Cardiac septum (tissue), 1 donor: Measurements from ENCODE around the gene ATP11C. TPM values are rescaled to one million over a fixed set of nuclear protein-coding genes. Genes with fewer than 3 reads are reported as not detected.
"Not testable (repeated sequence)": the region's sequence is repeated elsewhere in the genome, so short reads cannot be mapped to it uniquely, and the experiment has no call there.

ENCODE experiments used
- DNase-seq: peaks from one replicate; pipeline ENCODE4 v3.0.0-alpha.2; 2020; ENCODE audit warnings: low spot score
- intact Hi-C: fragments of 100-400 bp; cut with DNase I; formaldehyde crosslinking; loops from one replicate; pipeline ENCODE4 v1.14.0; 2022
- long read RNA-seq: library from polyadenylated mRNA; unstranded; transcript quantifications from one replicate; pipeline ENCODE4 v2.0.0, GENCODE V29; 2021
- total RNA-seq: library from RNA; stranded (reverse); fragmentation: NEBNext Ultra II Directional; extraction: Animal tissue kit (Norgen Biotek cat#: 25700); gene quantifications from one replicate; pipeline ENCODE4 v1.2.1, GENCODE V29; 2021
- donor health status: DM: no; HTN: no; CAD: no.

Gene ATP11C
- total RNA-seq, result 5.8 TPM
- long read RNA-seq, partial matches to known transcripts, result 3 of 3 reads
- long read RNA-seq, other reads (novel, unspliced or antisense), result 0 of 3 reads

- intact Hi-C loops, result loop anchor here (5.0 kb wide), 2 partner anchors 51 to 101 kb away; no protein-coding TSS in a partner anchor
These were observed at the start of gene ATP11C for GRCh38 chrX:139932901-139933796. Gene ATP11C, minus strand, starts transcription at chrX:139933053. Its CDS starts 1,011 bp downstream, at chrX:139932042.

GRCh38 chrX:139974471-139974870 is 41.6 kb upstream of the ATP11C start:
- intact Hi-C loops, result no loop called here
- no peak for DNase-seq

More at GRCh38 chrX:139932901-139933796, at the start of gene ATP11C:
- DNase-seq, result peak; percentile 91

- intact Hi-C loops, result no loop called here
- no peak for DNase-seq
These were observed 40.1 kb upstream of the ATP11C start for GRCh38 chrX:139972629-139973624.

- no peak for DNase-seq
- intact Hi-C loops, result no loop called here
These were observed 39.3 kb upstream of the ATP11C start for GRCh38 chrX:139972113-139972512.

GRCh38 chrX:139971394-139971749 is 38.5 kb upstream of the ATP11C start:
- DNase-seq, result no peak
- intact Hi-C loops, result no loop called here

GRCh38 chrX:139969286-139969685 is 36.4 kb upstream of the ATP11C start:
- intact Hi-C loops, result no loop called here
- no peak for DNase-seq

GRCh38 chrX:139967750-139968149 is 34.9 kb upstream of the ATP11C start:
- intact Hi-C loops, result no loop called here
- DNase-seq, result no peak

GRCh38 chrX:139967300-139967699 is 34.4 kb upstream of the ATP11C start:
- intact Hi-C loops, result no loop called here

GRCh38 chrX:139966159-139966558 is 33.3 kb upstream of the ATP11C start:
- DNase-seq, intact Hi-C loops: not testable (repeated sequence)

More at GRCh38 chrX:139967300-139967699, 34.4 kb upstream of the ATP11C start:
- no peak for DNase-seq

GRCh38 chrX:139965421-139965820 is 32.6 kb upstream of the ATP11C start, which contains the start of gene CXorf66:
Gene CXorf66, minus strand, starts transcription at chrX:139965521. Its CDS starts 25 bp downstream, at chrX:139965496.
- intact Hi-C loops, result no loop called here
- DNase-seq, result no peak

- DNase-seq, intact Hi-C loops: not testable (repeated sequence)
These were observed 28.2 kb upstream of the ATP11C start for GRCh38 chrX:139961091-139961490.

GRCh38 chrX:139949703-139950102 is 16.9 kb upstream of the ATP11C start:
- intact Hi-C loops, result no loop called here
- DNase-seq, result no peak

GRCh38 chrX:139945075-139945474 is 12.2 kb upstream of the ATP11C start:
- no peak for DNase-seq
- intact Hi-C loops, result no loop called here

GRCh38 chrX:139936259-139936658 is 3.4 kb upstream of the ATP11C start:
- DNase-seq, result no peak
- intact Hi-C loops, result no loop called here

GRCh38 chrX:139933904-139934303 is 1.1 kb upstream of the ATP11C start:
- DNase-seq, result no peak
- intact Hi-C loops, result loop anchor here (5.0 kb wide), 2 partner anchors 52 to 102 kb away; no protein-coding TSS in a partner anchor

GRCh38 chrX:139932073-139932900 is 566 bp downstream of the ATP11C start:
- intact Hi-C loops, result loop anchor here (5.0 kb wide), 2 partner anchors 50 to 100 kb away; no protein-coding TSS in a partner anchor
- peak; percentile 76 for DNase-seq

GRCh38 chrX:139931646-139932072 is 1.2 kb downstream of the ATP11C start:
- DNase-seq, result no peak
- intact Hi-C loops, result loop anchor here (5.0 kb wide), 2 partner anchors 49 to 99 kb away; no protein-coding TSS in a partner anchor

GRCh38 chrX:139930916-139931645 is 1.8 kb downstream of the ATP11C start:
- intact Hi-C loops, result loop anchor here (5.0 kb wide), 2 partner anchors 49 to 99 kb away; no protein-coding TSS in a partner anchor
- no peak for DNase-seq
